ENCODE results near the gene CIPC.

DNA sequence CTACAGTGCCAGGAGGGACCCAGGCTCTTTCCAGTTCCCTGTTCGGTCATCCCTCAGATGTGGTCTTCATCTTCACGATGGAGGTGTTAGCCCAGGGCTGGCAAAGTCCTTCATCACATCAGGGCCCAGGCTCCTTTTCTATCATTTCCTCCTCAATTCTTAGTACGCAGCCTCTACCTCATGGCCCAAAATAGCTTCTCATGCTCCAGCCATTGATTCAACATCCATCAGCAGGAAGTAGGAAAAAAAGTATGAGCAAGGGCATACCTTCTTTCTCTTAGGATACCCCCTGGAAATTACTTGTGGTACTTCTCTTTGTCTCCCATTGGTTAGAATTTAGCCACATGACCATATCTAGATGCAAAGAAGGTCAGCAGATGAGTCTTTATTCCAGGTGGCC, 55.7 kb downstream of the CIPC start:
- TF ChIP-seq ZNF274 (IDR thresholded peaks at IDR 0.05; ENCODE audit: low read depth, low read length) = no peak
- no peak for TF ChIP-seq YY1 (IDR thresholded peaks at IDR 0.05; ENCODE audit: insufficient read depth, insufficient read length)

All from NT2/D1 (cell line).